H1 (cell line): ENCODE data around the gene ADGRG7. TPM values are rescaled to one million over a fixed set of nuclear protein-coding genes. Genes with fewer than 3 reads are reported as not detected.

Experiments used
- CTCF ChIA-PET: fragments of 300-600 bp; sonication (Branson Sonifier 250); formaldehyde crosslinking; loops from one replicate; lab custom pipeline; 2021; ENCODE audit not compliant: partially characterized antibody; lab: Charles Lee
- POLR2A ChIA-PET: fragments of 300-600 bp; sonication (Branson Sonifier 250); formaldehyde crosslinking; loops from one replicate; lab custom pipeline; 2021; ENCODE audit warnings: inconsistent platforms; ENCODE audit not compliant: partially characterized antibody; lab: Charles Lee
- DNase-seq, 2 experiments: peaks; one replicate each; pipeline versions ENCODE4 v3.0.0 to v3.0.0-alpha.2; 2010 to 2022; ENCODE audit warnings: low spot score in 2 of 2, low read depth in 1 of 2, mixed read lengths in 1 of 2
- FAIRE-seq: peaks from 2 replicates; lab custom pipeline; 2011; peaks lifted over from hg19 to GRCh38; lab: Jason Lieb, UNC
- H2AFZ ChIP-seq: 2 replicates; pipeline ENCODE4 v1.8.1; 2012; ENCODE audit warnings: low read length, inconsistent platforms
- H2AK5ac ChIP-seq: 2 replicates; pipeline ENCODE4 v1.6.1; 2013; ENCODE audit warnings: low read depth, low read length
- H2BK120ac ChIP-seq: replicated peaks from 2 replicates; pipeline ENCODE3; 2013; ENCODE audit warnings: low read depth, low read length, inconsistent platforms
- H2BK12ac ChIP-seq: 2 replicates; pipeline ENCODE4 v1.6.1; 2013; ENCODE audit warnings: low read depth, low read length
- H2BK15ac ChIP-seq: 2 replicates; pipeline ENCODE4 v1.6.1; 2013; ENCODE audit warnings: low read length
- H2BK20ac ChIP-seq: 2 replicates; pipeline ENCODE4 v1.6.1; 2013; ENCODE audit warnings: low read length
- H2BK5ac ChIP-seq: 2 replicates; pipeline ENCODE4 v1.6.1; 2013; ENCODE audit warnings: low read depth, low read length
- H3K14ac ChIP-seq: 2 replicates; pipeline ENCODE4 v1.6.1; 2013; ENCODE audit warnings: inconsistent platforms; ENCODE audit not compliant: insufficient read length
- H3K18ac ChIP-seq: 2 replicates; pipeline ENCODE4 v1.6.1; 2013; ENCODE audit warnings: low read length; ENCODE audit errors: extremely low read depth
- H3K23ac ChIP-seq: 2 replicates; pipeline ENCODE4 v1.6.1; 2013; ENCODE audit warnings: inconsistent platforms; ENCODE audit not compliant: insufficient read length
- H3K23me2 ChIP-seq: 2 replicates; pipeline ENCODE4 v1.6.1; 2013; ENCODE audit warnings: low read depth, low read length
- H3K27ac ChIP-seq: 2 replicates; pipeline ENCODE4 v1.6.1; 2011; ENCODE audit warnings: low read depth, low read length, inconsistent platforms
- H3K27me3 ChIP-seq, 4 experiments: replicated peaks in 1 of 4; 1 replicate in 1 of 4; 2 replicates in 3 of 4; pipeline versions ENCODE4 v1.6.1 to v1.8.1; 2011 to 2013; ENCODE audit warnings: low read length in 3 of 4, mild to moderate bottlenecking in 3 of 4, inconsistent platforms in 2 of 4, mixed read lengths in 2 of 4, moderate library complexity in 1 of 4; ENCODE audit not compliant: control insufficient read depth in 3 of 4, insufficient read depth in 3 of 4; ENCODE audit errors: extremely low read depth in 1 of 4
- H3K36me3 ChIP-seq, 4 experiments: 2 replicates each; pipeline versions ENCODE4 v1.6.1 to v1.8.1; 2011 to 2013; ENCODE audit warnings: mild to moderate bottlenecking in 4 of 4, low read length in 3 of 4, moderate library complexity in 2 of 4, control low read depth in 1 of 4, inconsistent platforms in 1 of 4; ENCODE audit not compliant: insufficient read depth in 4 of 4, control insufficient read depth in 2 of 4
- H3K4ac ChIP-seq: replicated peaks from 2 replicates; pipeline ENCODE3; 2013; ENCODE audit warnings: low read length, low read depth, mixed read lengths, inconsistent platforms; ENCODE audit not compliant: insufficient read length
- H3K4me1 ChIP-seq, 4 experiments: replicated peaks in 1 of 4; 1 replicate in 1 of 4; 2 replicates in 3 of 4; pipeline versions ENCODE4 v1.6.1 to v1.8.1; 2011 to 2013; ENCODE audit warnings: low read length in 3 of 4, inconsistent platforms in 2 of 4, mixed read lengths in 1 of 4; ENCODE audit not compliant: insufficient read depth in 4 of 4, control insufficient read depth in 3 of 4
- H3K4me2 ChIP-seq, 2 experiments: 2 replicates each; pipeline versions ENCODE4 v1.6.1 to v1.8.1; 2011 to 2013; ENCODE audit warnings: low read depth in 2 of 2, low read length in 2 of 2, control low read depth in 1 of 2, inconsistent platforms in 1 of 2, mild to moderate bottlenecking in 1 of 2; ENCODE audit not compliant: insufficient read depth in 1 of 2
- H3K4me3 ChIP-seq, 4 experiments: fragments of 200-600, 300-600 bp in 1 of 4; sonication (generic), shearing (Covaris generic), sonication (Bioruptor Twin) in 1 of 4; 2 replicates each; pipeline versions ENCODE4 v1.5.1 to v1.8.1; 2011 to 2016; ENCODE audit warnings: low read length in 4 of 4, low read depth in 3 of 4, control low read depth in 2 of 4, inconsistent platforms in 2 of 4, mild to moderate bottlenecking in 2 of 4, mixed read lengths in 1 of 4, moderate library complexity in 1 of 4; ENCODE audit not compliant: insufficient read depth in 2 of 4; ENCODE audit errors: extremely low read depth in 1 of 4
- H3K56ac ChIP-seq: replicated peaks from 2 replicates; pipeline ENCODE3; 2013; ENCODE audit warnings: low read depth, mild to moderate bottlenecking, mixed read lengths, low read length, inconsistent platforms; ENCODE audit not compliant: insufficient read length
- H3K79me1 ChIP-seq: 2 replicates; pipeline ENCODE4 v1.6.1; 2013; ENCODE audit warnings: low read depth, low read length, control low read depth
- H3K79me2 ChIP-seq, 2 experiments: 2 replicates each; pipeline versions ENCODE4 v1.6.1 to v1.8.1; 2012 to 2013; ENCODE audit warnings: low read length in 2 of 2, mild to moderate bottlenecking in 2 of 2, inconsistent platforms in 1 of 2; ENCODE audit not compliant: insufficient read depth in 2 of 2, control insufficient read depth in 1 of 2
- H3K9ac ChIP-seq, 4 experiments: replicated peaks in 1 of 4; 1 replicate in 1 of 4; 2 replicates in 3 of 4; pipeline versions ENCODE4 v1.6.1 to v1.8.1; 2011 to 2013; ENCODE audit warnings: low read depth in 3 of 4, low read length in 3 of 4, control low read depth in 2 of 4, mild to moderate bottlenecking in 2 of 4, moderate library complexity in 2 of 4, inconsistent platforms in 1 of 4; ENCODE audit errors: extremely low read depth in 1 of 4
- H3K9me3 ChIP-seq, 2 experiments: 2 replicates each; pipeline versions ENCODE4 v1.6.1 to v1.8.1; 2012 to 2013; ENCODE audit warnings: mild to moderate bottlenecking in 2 of 2, moderate library complexity in 2 of 2, control low read depth in 1 of 2, inconsistent platforms in 1 of 2, low read depth in 1 of 2, low read length in 1 of 2, mixed read lengths in 1 of 2; ENCODE audit not compliant: insufficient read depth in 2 of 2
- H4K20me1 ChIP-seq, 2 experiments: replicated peaks in 1 of 2; 2 replicates each; pipeline versions ENCODE3 to v1.8.1; 2011 to 2013; ENCODE audit warnings: inconsistent platforms in 2 of 2, low read length in 2 of 2, mild to moderate bottlenecking in 1 of 2; ENCODE audit not compliant: insufficient read depth in 2 of 2, control insufficient read depth in 1 of 2
- H4K5ac ChIP-seq: 2 replicates; pipeline ENCODE4 v1.6.1; 2013; ENCODE audit warnings: low read length, low read depth, mixed read lengths, inconsistent platforms; ENCODE audit not compliant: insufficient read length
- H4K8ac ChIP-seq: 2 replicates; pipeline ENCODE4 v1.8.0; 2013; ENCODE audit warnings: mild to moderate bottlenecking, moderate library complexity, low read length, inconsistent platforms; ENCODE audit not compliant: insufficient read depth; ENCODE audit errors: extremely low read depth
- H4K91ac ChIP-seq: replicated peaks from 2 replicates; pipeline ENCODE3; 2013; ENCODE audit warnings: low read length, mixed read lengths, inconsistent platforms; ENCODE audit not compliant: insufficient read length
- EGR1 ChIP-seq: IDR thresholded peaks from 2 replicates; pipeline ENCODE4 v1.6.1; 2011; ENCODE audit warnings: low read depth, low read length, borderline replicate concordance
- GABPA ChIP-seq: IDR thresholded peaks from 2 replicates; pipeline ENCODE4 v1.6.1; 2011; ENCODE audit warnings: mild to moderate bottlenecking, low read length, moderate library complexity, borderline replicate concordance; ENCODE audit not compliant: insufficient read depth
- GTF2F1 ChIP-seq: IDR thresholded peaks from 2 replicates; pipeline ENCODE4 v1.6.1; 2012; ENCODE audit warnings: low read depth, low read length, improper control_type of control experiment, borderline replicate concordance
- JUN ChIP-seq: IDR thresholded peaks from 2 replicates; pipeline ENCODE4 v1.6.1; 2011; ENCODE audit warnings: low read depth, mild to moderate bottlenecking, improper control_type of control experiment, low read length
- POLR2AphosphoS5 ChIP-seq: IDR thresholded peaks from 2 replicates; pipeline ENCODE4 v1.6.1; 2011; ENCODE audit warnings: low read depth, low read length
- RFX5 ChIP-seq: IDR thresholded peaks from 2 replicates; pipeline ENCODE4 v1.6.1; 2011; ENCODE audit warnings: low read depth, low read length, improper control_type of control experiment, borderline replicate concordance
- SAP30 ChIP-seq: fragments of 300-600 bp; sonication (generic); IDR thresholded peaks from 2 replicates; pipeline ENCODE4 v1.7.1; 2012; ENCODE audit warnings: low read length, moderate library complexity, mild to moderate bottlenecking, inconsistent platforms; ENCODE audit not compliant: insufficient read depth, insufficient replicate concordance
- WGBS, 2 experiments: shearing (Covaris generic) in 1 of 2; methylation state at CpG; one replicate each; pipeline versions ENCODE4 v1.1.6 to v1.1.7; 2013 to 2015; ENCODE audit warnings: low lambda C conversion rate in 2 of 2, mixed read lengths in 2 of 2, inconsistent platforms in 1 of 2, low coverage in 1 of 2, missing lambda C conversion rate in 1 of 2; ENCODE audit not compliant: insufficient replicate concordance in 2 of 2, insufficient coverage in 1 of 2, insufficient read length in 1 of 2; ENCODE audit errors: extremely low coverage in 1 of 2, missing lambda C conversion rate in 1 of 2; 5-methylcytosine and 5-hydroxymethylcytosine counted together
- polyA plus RNA-seq, 7 experiments: library from polyadenylated mRNA; depleted of rRNA in 3 of 7; stranded (reverse) in 5 of 7; unstranded in 2 of 7; fragments of >200 nt in 5 of 7; fragments of 200-250 nt in 2 of 7; gene quantifications; 1 replicate in 5 of 7; 2 replicates in 1 of 7; 4 replicates in 1 of 7; pipeline versions ENCODE4 v1.2.1 to v1.2.3, GENCODE V29; 2011 to 2013; ENCODE audit warnings: missing spikeins in 2 of 7, mixed read lengths in 2 of 7
- total RNA-seq: library from RNA; stranded (reverse); fragmentation: NEBNext Ultra II Directional; extraction: Animal tissue kit (Norgen Biotek cat#: 25700); gene quantifications from 2 replicates; pipeline ENCODE4 v1.2.1, GENCODE V29; 2021
- TF ChIP-seq, protein P1 (sequence below), 3 experiments: IDR thresholded peaks; 1 replicate in 2 of 3; 2 replicates in 1 of 3; pipeline versions ENCODE4 v1.5.1 to v1.6.1; 2011; ENCODE audit warnings: low read length in 3 of 3, mild to moderate bottlenecking in 3 of 3, inconsistent platforms in 2 of 3, low read depth in 1 of 3, moderate library complexity in 1 of 3; ENCODE audit not compliant: insufficient read depth in 1 of 3; ENCODE audit errors: control extremely low read depth in 1 of 3
- TF ChIP-seq, protein P2 (sequence below): IDR thresholded peaks from 2 replicates; pipeline ENCODE4 v1.6.1; 2012; ENCODE audit warnings: inconsistent platforms
- TF ChIP-seq, protein P3 (sequence below): IDR thresholded peaks from 2 replicates; pipeline ENCODE4 v1.6.1; 2011; ENCODE audit warnings: low read depth, mild to moderate bottlenecking, low read length; ENCODE audit not compliant: insufficient read depth

Gene ADGRG7
- total and polyA plus RNA-seq, 2 of the 8 experiments (the other 6 are each of a cell fraction or from before 2014, with no cell fraction given), result not detected

DNA sequence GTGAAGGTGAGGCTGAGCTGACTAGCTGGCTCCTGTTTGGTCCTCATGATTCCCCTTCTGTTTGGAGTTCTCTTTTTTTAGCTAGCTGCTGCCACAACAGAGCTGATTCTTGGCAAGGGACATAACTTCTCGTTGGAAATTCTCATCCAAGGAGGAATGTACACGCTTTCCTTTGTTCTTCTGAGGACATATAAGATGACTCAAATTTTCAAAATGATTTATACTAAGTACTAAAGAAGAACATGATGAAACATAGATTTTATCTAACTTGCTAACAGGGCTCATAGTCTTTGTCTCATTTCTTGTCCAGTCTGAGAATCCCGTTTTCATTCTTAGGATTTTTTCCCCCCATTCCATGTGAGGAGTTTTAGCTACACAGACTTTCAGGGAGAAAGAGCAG is 97.0 kb downstream of the ADGRG7 start:
- FAIRE-seq, result no peak
- no peaks in the 10 kb centered on the region for H3K79me1 ChIP-seq
- no peak overlapping the region for H3K56ac ChIP-seq
- no peak overlapping the region for H2BK120ac ChIP-seq
- H2BK5ac ChIP-seq, result no peak overlapping the region
- no peaks in the 10 kb centered on the region for H3K9me3 ChIP-seq
- no peak overlapping the region for H2BK12ac ChIP-seq
- no peak overlapping the region for H3K4ac ChIP-seq
- H2BK15ac ChIP-seq, result no peak overlapping the region
- peaks cover 5 to 14% of the 10 kb centered on the region in 2 experiments for H3K79me2 ChIP-seq
- no peak overlapping the region for H3K9ac ChIP-seq
- H3K27me3 ChIP-seq, result peaks cover 1 to 25% (median 11%) of the 10 kb centered on the region in 4 experiments; a peak in 6 of 7 replicates
- no peak overlapping the region for H2AFZ ChIP-seq
- DNase-seq, result no peak
- ChIA-PET CTCF (interaction anchor here (0.6 to 1.4 kb wide), 2 partner anchors 115 to 786 kb away, joined by 3 to 4 read pairs; no protein-coding TSS in a partner anchor), POLR2A (no interaction called here)
- H3K14ac ChIP-seq, result no peak overlapping the region
- no peak overlapping the region for H4K8ac ChIP-seq
- H2AK5ac ChIP-seq, result no peak overlapping the region
- H2BK20ac ChIP-seq, result no peak overlapping the region
- peaks cover 0 to 2% of the 10 kb centered on the region in 2 experiments for H4K20me1 ChIP-seq
- no peak overlapping the region for H3K4me2 ChIP-seq
- peaks cover 0 to 5% (median 2%) of the 10 kb centered on the region in 4 experiments; a peak in 2 of 7 replicates for H3K4me1 ChIP-seq
- H3K18ac ChIP-seq, result no peak overlapping the region
- no peak overlapping the region for H4K5ac ChIP-seq
- no peak overlapping the region for H3K23ac ChIP-seq
- no peak overlapping the region for H3K27ac ChIP-seq
- H3K4me3 ChIP-seq, result no peak overlapping the region
- no peaks in the 10 kb centered on the region; a peak in 1 of 8 replicates for H3K36me3 ChIP-seq
- H4K91ac ChIP-seq, result no peak overlapping the region
- H3K23me2 ChIP-seq, result peaks cover 2% of the 10 kb centered on the region; the same call in 1 of the 2 replicates
- WGBS, 2 experiments, result 76% methylated on average over 3 of the region's 3 CpGs; no CpG with 5 or more reads in 1 of the 2 experiments
- no peak for TF ChIP-seq RFX5
- no peak for TF ChIP-seq GABPA
- no peak for TF ChIP-seq GTF2F1
- TF ChIP-seq, protein P1, sequence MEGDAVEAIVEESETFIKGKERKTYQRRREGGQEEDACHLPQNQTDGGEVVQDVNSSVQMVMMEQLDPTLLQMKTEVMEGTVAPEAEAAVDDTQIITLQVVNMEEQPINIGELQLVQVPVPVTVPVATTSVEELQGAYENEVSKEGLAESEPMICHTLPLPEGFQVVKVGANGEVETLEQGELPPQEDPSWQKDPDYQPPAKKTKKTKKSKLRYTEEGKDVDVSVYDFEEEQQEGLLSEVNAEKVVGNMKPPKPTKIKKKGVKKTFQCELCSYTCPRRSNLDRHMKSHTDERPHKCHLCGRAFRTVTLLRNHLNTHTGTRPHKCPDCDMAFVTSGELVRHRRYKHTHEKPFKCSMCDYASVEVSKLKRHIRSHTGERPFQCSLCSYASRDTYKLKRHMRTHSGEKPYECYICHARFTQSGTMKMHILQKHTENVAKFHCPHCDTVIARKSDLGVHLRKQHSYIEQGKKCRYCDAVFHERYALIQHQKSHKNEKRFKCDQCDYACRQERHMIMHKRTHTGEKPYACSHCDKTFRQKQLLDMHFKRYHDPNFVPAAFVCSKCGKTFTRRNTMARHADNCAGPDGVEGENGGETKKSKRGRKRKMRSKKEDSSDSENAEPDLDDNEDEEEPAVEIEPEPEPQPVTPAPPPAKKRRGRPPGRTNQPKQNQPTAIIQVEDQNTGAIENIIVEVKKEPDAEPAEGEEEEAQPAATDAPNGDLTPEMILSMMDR (IDR thresholded peaks at IDR 0.05; ENCODE audit: control extremely low read depth in 1 of 3, insufficient read depth in 1 of 3, low read depth in 1 of 3, low read length in 3 of 3), result no peak
- no peak for TF ChIP-seq SAP30
- TF ChIP-seq, protein P2, sequence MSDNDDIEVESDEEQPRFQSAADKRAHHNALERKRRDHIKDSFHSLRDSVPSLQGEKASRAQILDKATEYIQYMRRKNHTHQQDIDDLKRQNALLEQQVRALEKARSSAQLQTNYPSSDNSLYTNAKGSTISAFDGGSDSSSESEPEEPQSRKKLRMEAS, result no peak
- TF ChIP-seq JUN, result no peak
- no peak for TF ChIP-seq POLR2AphosphoS5
- TF ChIP-seq EGR1, result no peak
- TF ChIP-seq, protein P3, sequence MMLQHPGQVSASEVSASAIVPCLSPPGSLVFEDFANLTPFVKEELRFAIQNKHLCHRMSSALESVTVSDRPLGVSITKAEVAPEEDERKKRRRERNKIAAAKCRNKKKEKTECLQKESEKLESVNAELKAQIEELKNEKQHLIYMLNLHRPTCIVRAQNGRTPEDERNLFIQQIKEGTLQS, result no peak
